Superior temporal gyrus (tissue), 1 donor: Measurements from ENCODE around the gene SDHAF2.
"Not testable (repeated sequence)": the region's sequence is repeated elsewhere in the genome, so short reads cannot be mapped to it uniquely, and the experiment has no call there.

ENCODE experiments used
- DNase-seq: peaks from one replicate; pipeline ENCODE4 v3.0.0-alpha.2; 2016; ENCODE audit errors: extremely low spot score

Gene SDHAF2

GRCh38 chr11:61425367-61426131, 4.4 kb upstream of the SDHAF2 start:
- DNase-seq: no peak

- DNase-seq: no peak
Measured at GRCh38 chr11:61429346-61429690, 606 bp upstream of the SDHAF2 start.

GRCh38 chr11:61430839-61431238, 915 bp downstream of the SDHAF2 start:
- DNase-seq: not testable (repeated sequence)

- DNase-seq: no peak
Measured at GRCh38 chr11:61437496-61437895, 7.6 kb downstream of the SDHAF2 start.

GRCh38 chr11:61439615-61440014, 9.7 kb downstream of the SDHAF2 start:
- DNase-seq: no peak

- DNase-seq: no peak
Measured at GRCh38 chr11:61442616-61443015, 12.7 kb downstream of the SDHAF2 start.

GRCh38 chr11:61445516-61445915, 15.6 kb downstream of the SDHAF2 start:
- peak; percentile 33 for DNase-seq

- peak; percentile 96 for DNase-seq
Measured at GRCh38 chr11:61446211-61446651, 16.3 kb downstream of the SDHAF2 start.

- peak; percentile 70 for DNase-seq
Measured at GRCh38 chr11:61447601-61448551, 18.0 kb downstream of the SDHAF2 start.

- peak; percentile 21 for DNase-seq
Measured at GRCh38 chr11:61448552-61448927, 18.6 kb downstream of the SDHAF2 start.

GRCh38 chr11:61452825-61453224, 22.9 kb downstream of the SDHAF2 start:
- DNase-seq: no peak

- DNase-seq: no peak
Measured at GRCh38 chr11:61453695-61454094, 23.8 kb downstream of the SDHAF2 start.

GRCh38 chr11:61454520-61454919, 24.6 kb downstream of the SDHAF2 start:
- DNase-seq: no peak

- DNase-seq: no peak
Measured at GRCh38 chr11:61460474-61460881, 30.6 kb downstream of the SDHAF2 start.

- no peak for DNase-seq
Measured at GRCh38 chr11:61460986-61461385, 31.1 kb downstream of the SDHAF2 start.

GRCh38 chr11:61467602-61468001, 37.7 kb downstream of the SDHAF2 start:
- not testable (repeated sequence) for DNase-seq

- no peak for DNase-seq
Measured at GRCh38 chr11:61468002-61468401, 38.1 kb downstream of the SDHAF2 start.

GRCh38 chr11:61472282-61472681, 42.4 kb downstream of the SDHAF2 start:
- no peak for DNase-seq

GRCh38 chr11:61472868-61473267, 42.9 kb downstream of the SDHAF2 start:
- DNase-seq: peak; percentile 22

GRCh38 chr11:61473370-61474012, 43.6 kb downstream of the SDHAF2 start:
- peak; percentile 50 for DNase-seq

- peak; percentile 4 for DNase-seq
Measured at GRCh38 chr11:61474013-61474643, 44.2 kb downstream of the SDHAF2 start.

GRCh38 chr11:61475433-61475832, 45.5 kb downstream of the SDHAF2 start:
- no peak for DNase-seq
